ENCODE measurements around the gene GPI. TPM values are rescaled to one million over a fixed set of nuclear protein-coding genes. Genes with fewer than 3 reads are reported as not detected.
"Not testable (repeated sequence)": the region's sequence is repeated elsewhere in the genome, so short reads cannot be mapped to it uniquely, and the experiment has no call there.

Gene GPI
- total RNA-seq, result 75.1 TPM

DNA sequence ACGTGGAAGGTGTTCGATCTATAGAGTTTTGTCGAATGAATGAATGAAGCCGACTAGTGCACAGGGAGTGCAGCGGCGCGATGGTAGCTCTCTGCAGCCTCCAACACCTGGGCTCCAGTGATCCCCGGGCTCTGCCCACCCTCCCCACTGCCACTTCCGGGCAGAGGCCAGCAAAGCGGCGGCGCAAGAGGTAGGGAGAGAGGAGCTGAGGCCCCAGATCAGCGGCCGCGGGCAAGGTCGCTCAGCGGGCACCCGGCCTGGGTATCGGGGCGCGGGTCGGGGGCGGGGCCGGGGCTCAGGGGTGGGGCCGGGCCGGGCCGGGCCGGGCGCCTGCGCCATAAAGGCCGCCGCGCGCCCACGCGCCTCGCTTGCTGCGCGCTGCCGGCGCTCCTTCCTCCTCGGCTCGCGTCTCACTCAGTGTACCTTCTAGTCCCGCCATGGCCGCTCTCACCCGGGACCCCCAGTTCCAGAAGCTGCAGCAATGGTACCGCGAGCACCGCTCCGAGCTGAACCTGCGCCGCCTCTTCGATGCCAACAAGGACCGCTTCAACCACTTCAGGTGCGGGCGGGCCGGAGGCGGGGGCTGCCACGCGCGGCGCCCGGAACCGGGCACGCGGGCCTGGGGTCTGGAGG lies at the start of gene GPI:
Gene GPI (plus strand): TSS at position 367 of the 633 bp plus-strand sequence. CDS start 71 bp downstream, at position 438.
- no peak for DNase-seq

DNA sequence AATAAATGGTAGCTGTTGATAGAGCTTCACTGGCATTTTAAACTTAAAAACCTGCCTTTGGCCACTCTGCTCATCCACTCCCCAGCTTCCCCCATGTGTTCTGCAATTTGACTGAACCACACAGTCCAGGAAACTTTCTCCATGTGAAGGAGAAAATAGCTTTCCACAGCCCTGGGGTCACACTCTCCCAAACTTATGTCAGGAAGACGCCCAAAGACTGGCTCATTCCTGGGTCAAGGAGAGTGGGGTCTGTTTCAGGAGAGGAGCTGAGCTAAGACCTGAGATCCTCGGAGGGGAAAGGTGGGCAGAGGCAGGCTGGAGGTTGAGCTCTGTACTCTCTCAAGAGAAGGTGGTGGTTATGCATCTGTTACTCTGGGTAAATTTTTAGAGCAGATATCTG lies 48.7 kb upstream of the GPI start:
- DNase-seq, result no peak

DNA sequence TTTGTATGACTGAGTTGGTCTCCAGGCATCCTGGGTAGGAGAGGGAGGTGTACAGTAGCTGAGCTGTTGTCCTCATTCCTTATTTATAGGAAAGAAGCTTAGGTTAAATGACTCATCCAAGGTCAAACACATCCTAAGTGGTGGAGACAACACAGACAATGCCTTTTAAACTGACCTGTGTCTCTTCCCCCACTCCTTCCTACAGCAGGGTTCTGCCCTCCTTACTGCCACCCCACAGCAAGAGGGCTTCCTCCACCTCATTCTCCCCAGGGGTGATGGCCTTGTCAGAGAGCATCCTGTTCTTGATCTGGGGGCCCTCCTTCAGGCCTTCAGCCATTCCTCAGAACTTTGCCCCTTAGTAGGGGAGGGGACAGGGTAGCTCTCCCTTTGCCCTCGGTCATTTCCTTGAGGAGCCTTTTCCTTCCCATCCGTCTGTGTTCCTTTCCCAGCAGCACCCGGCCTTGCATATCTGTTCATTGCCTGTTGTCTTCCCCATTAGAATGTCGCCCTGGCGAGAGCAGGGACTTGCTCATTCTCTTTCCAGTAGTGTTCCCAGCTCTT lies 48.2 kb upstream of the GPI start:
- no peak for DNase-seq

DNA sequence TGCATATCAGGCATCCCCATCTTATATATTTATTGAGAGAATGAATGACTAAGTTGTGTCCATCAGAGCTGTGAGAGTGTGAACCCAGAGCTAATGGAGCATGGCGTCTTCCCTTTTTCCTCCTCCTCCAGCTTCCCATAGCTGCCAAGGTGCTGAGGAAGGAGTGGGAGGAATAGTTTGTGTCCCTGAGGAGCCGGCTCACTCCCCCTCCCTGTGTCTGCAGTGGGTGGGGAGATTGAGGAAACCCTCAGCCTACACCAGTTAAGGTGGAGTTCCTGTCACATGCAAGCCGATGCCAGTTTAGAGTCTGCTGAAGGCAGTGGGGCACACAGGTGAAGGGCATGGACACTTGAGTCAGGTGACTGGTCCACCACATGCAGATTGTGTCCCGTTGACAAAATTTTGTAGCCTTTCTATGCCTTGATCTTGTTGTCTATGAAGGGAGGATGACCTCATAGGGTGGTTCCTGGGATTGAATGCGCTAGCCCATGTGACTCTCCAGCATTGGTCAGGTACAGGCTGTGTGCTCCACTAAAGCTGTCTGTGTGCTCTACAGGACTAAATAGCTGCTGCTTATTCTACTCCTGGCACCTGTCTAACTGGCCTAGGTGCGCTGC lies 47.6 kb upstream of the GPI start:
- DNase-seq, result no peak

- no peak for DNase-seq
Observed at GRCh38 chr19:34319230-34319585, 45.8 kb upstream of the GPI start.

DNA sequence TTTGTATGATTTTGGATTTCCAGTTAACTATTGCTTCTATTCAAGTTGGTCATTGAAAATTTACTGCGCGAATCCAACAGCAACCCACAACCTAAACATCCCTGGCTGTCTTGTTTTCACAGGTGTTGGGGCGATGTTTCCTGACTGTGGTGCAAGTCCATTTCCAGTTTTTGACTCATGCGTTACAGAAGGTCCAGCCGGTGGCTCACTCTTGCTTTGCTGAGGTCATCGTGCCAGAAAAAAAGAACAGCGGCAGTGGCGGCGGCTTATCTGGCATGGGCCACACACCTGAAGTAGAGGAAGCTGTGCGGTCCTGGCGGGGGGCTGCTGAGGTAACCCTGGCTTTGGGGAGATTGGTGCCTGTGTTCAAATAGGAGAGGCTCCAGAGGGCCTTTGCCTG lies 45.2 kb upstream of the GPI start:
- no peak for DNase-seq

DNA sequence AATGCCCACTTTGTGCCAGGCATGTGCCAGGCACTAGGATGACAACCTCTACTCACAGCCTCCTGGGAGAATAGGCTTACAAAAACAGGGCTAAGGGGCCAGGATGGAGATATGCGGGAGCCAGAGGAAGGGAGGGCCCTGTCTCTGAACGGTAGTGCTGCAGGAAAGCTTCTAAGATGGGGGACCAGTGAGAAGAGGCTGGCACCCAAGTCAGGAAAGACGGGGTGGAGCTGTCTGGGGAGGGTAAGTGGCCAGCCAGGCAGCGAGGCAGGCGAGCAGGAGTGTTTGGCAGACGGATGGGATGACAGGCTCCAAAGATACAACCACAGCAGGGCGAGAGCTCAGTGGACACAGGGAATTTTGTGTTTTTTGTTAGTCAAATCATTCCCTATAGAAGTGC lies 44.7 kb upstream of the GPI start:
- no peak for DNase-seq

DNA sequence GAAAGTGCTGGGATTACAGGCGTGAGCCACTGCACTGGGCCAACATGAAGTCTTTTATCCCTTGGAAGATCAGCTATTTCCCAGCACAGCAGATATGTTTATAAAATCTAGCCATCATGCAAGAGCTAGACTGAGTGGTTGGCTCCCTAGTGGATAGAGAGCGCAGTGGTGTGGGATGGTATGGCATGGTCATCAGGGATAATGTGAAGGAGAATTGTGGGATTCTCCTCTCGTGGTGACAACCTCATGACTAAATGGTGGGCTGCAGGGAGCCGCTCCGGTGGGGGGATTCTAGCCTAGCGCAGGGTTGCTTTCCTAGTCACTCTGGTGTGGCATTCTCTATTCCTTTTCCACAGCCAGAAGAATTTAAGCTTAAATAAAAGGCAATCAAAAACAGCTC lies 43.3 kb upstream of the GPI start:
- DNase-seq, result no peak

GRCh38 chr19:34323433-34324204 lies 41.4 kb upstream of the GPI start:
- no peak for DNase-seq

DNA sequence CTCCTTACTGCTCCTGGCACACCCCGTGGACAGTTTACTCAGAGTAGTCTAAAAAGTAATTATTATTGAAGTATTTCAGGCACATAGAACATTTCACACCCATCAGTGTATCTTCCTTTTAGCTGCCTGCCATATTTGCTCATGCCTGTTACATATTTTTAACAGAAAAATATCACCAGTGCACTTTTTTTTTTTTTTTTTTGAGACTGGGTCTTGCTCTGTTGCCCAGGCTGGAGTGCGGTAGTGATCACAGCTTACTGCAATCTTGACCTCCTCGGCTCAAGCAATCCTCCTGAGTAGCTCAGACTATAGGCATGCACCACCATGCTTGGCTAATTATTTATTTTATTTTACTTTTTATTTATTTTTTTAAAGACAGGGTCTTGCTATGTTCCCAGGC lies 40.7 kb upstream of the GPI start:
- no peak for DNase-seq

GRCh38 chr19:34325181-34325580 lies 39.8 kb upstream of the GPI start:
- DNase-seq, result no peak

- DNase-seq, result no peak
Observed at GRCh38 chr19:34325981-34326787, 38.8 kb upstream of the GPI start.

- no peak for DNase-seq
Observed at GRCh38 chr19:34327851-34328250, 37.1 kb upstream of the GPI start.

GRCh38 chr19:34328982-34329381 lies 36.0 kb upstream of the GPI start:
- no peak for DNase-seq

- DNase-seq, result no peak
Observed at GRCh38 chr19:34330116-34330515, 34.9 kb upstream of the GPI start.

GRCh38 chr19:34330596-34330995 lies 34.4 kb upstream of the GPI start:
- not testable (repeated sequence) for DNase-seq

DNA sequence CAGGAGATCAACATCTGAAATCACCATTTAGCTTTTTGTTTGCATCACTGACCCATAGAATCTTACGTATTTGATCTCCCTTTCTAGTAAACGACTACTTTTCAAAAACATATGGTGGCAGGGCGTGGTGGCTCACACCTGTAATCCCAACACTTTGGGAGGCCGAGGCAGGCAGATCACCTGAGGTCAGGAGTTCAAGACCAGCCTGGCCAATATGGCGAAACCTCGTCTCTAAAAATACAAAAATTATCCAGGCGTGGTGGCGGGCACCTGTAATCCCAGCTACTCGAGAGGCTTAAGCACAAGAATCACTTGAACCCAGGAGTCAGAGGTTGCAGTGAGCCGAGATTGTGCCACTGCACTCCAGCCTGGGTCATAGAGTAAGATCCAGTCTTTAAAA lies 33.4 kb upstream of the GPI start:
- not testable (repeated sequence) for DNase-seq

GRCh38 chr19:34332027-34332760 lies 32.8 kb upstream of the GPI start:
- peak; percentile 28 for DNase-seq

DNA sequence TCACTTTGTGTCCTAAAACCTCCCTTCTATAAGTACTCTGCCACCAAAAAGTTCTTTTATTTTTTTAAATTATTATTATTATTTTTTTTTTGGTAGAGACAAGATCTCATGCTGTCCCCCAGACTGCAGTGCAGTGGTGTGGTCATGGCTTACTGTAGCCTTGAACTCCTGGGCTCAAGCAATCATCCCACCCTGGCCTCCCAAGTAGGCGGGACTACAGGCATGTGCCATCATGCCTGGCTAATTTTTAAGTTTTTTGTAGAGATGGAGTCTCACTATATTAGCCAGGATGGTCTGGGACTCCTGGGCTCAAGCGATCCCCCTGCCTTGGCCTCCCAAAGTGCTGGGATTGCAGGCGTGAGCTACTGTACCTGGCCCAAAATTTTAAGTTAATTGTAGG lies 29.1 kb upstream of the GPI start:
- DNase-seq, result no peak

GRCh38 chr19:34336781-34337271 lies 28.2 kb upstream of the GPI start:
- DNase-seq, result no peak

- no peak for DNase-seq
Observed at GRCh38 chr19:34337739-34338138, 27.3 kb upstream of the GPI start.
